Endodermal cell (in vitro differentiated cells): Measurements from ENCODE around the gene GNAS-AS1. TPM values are rescaled to one million over a fixed set of nuclear protein-coding genes. Genes with fewer than 3 reads are reported as not detected.

Source experiments
- DNase-seq: peaks from one replicate; pipeline ENCODE4 v3.0.0-alpha.2; 2017
- H3K27ac ChIP-seq: 2 replicates; pipeline ENCODE4 v1.5.1; 2013; ENCODE audit warnings: mild to moderate bottlenecking, low read depth, low read length, moderate library complexity
- H3K27me3 ChIP-seq: 2 replicates; pipeline ENCODE4 v1.6.1; 2013; ENCODE audit warnings: mild to moderate bottlenecking, low read length, moderate library complexity; ENCODE audit not compliant: insufficient read depth, control insufficient read depth, poor library complexity, severe bottlenecking
- H3K36me3 ChIP-seq: 2 replicates; pipeline ENCODE4 v1.7.0; 2013; ENCODE audit warnings: mild to moderate bottlenecking, low read length, moderate library complexity; ENCODE audit not compliant: control insufficient read depth, insufficient read depth
- H3K4me1 ChIP-seq: one replicate; pipeline ENCODE4 v1.7.0; 2013; ENCODE audit warnings: low read length; ENCODE audit not compliant: control insufficient read depth, insufficient read depth
- H3K4me3 ChIP-seq: 2 replicates; pipeline ENCODE4 v1.5.1; 2013; ENCODE audit warnings: mild to moderate bottlenecking, low read length, moderate library complexity
- H3K9ac ChIP-seq: 2 replicates; pipeline ENCODE4 v1.6.1; 2013; ENCODE audit warnings: mild to moderate bottlenecking, low read length, moderate library complexity; ENCODE audit not compliant: poor library complexity, severe bottlenecking; ENCODE audit errors: extremely low read depth
- H3K9me3 ChIP-seq: 2 replicates; pipeline ENCODE4 v1.6.1; 2013; ENCODE audit warnings: mild to moderate bottlenecking, low read length, moderate library complexity; ENCODE audit not compliant: control insufficient read depth
- H3K27ac Mint-ChIP-seq: 2 replicates; pipeline ENCODE4 v1.8.0; 2020; ENCODE audit warnings: mixed read lengths
- H3K27me3 Mint-ChIP-seq: 2 replicates; pipeline ENCODE4 v1.8.0; 2021; ENCODE audit warnings: mild to moderate bottlenecking, mixed read lengths; ENCODE audit not compliant: insufficient read depth
- H3K36me3 Mint-ChIP-seq: 2 replicates; pipeline ENCODE4 v1.8.0; 2020; ENCODE audit warnings: low read depth, mixed read lengths
- H3K4me1 Mint-ChIP-seq: 2 replicates; pipeline ENCODE4 v1.8.0; 2020; ENCODE audit warnings: mixed read lengths
- H3K4me3 Mint-ChIP-seq: 2 replicates; pipeline ENCODE4 v1.8.0; 2020; ENCODE audit warnings: mild to moderate bottlenecking, moderate library complexity, mixed read lengths
- H3K9me3 Mint-ChIP-seq: 2 replicates; pipeline ENCODE4 v1.8.0; 2020; ENCODE audit warnings: mild to moderate bottlenecking, mixed read lengths
- CTCF ChIP-seq: fragments of 200-600 bp; sonication (generic); conservative IDR thresholded peaks from 2 replicates; pipeline ENCODE4 v1.5.0; 2021; ENCODE audit warnings: antibody characterized with exemption, mild to moderate bottlenecking
- WGBS, 2 experiments: methylation state at CpG; one replicate each; pipeline versions ENCODE4 v1.1.5 to v1.1.7; 2013; ENCODE audit warnings: missing lambda C conversion rate in 2 of 2, mixed read lengths in 1 of 2; ENCODE audit not compliant: insufficient coverage in 1 of 2, insufficient read length in 1 of 2; 5-methylcytosine and 5-hydroxymethylcytosine counted together
- total RNA-seq, 2 donors: library from RNA; stranded (reverse); fragmentation: NEBNext Ultra II Directional in 1 of 2; extraction: Animal tissue kit (Norgen Biotek cat#: 25700) in 1 of 2; gene quantifications; 2 replicates in 1 of 2; 3 replicates in 1 of 2; pipeline ENCODE4 v1.2.1, GENCODE V29; 2021

The GNAS-AS1 gene
- total RNA-seq, 2 donors from 2014 or later: 9.3 to 9.7 TPM

- H3K27ac ChIP-seq: no peak overlapping the region
- H3K9me3 ChIP-seq: no peaks in the 10 kb centered on the region
- H3K4me1 ChIP-seq: no peaks in the 10 kb centered on the region
- H3K9ac ChIP-seq: no peak overlapping the region
- no peaks in the 10 kb centered on the region for H3K27me3 ChIP-seq
- no peaks in the 10 kb centered on the region for H3K27me3 Mint-ChIP-seq
- H3K27ac Mint-ChIP-seq: no peak overlapping the region
- DNase-seq: no peak
- no peak for TF ChIP-seq CTCF
- H3K4me1 Mint-ChIP-seq: peaks cover 2% of the 10 kb centered on the region
- H3K9me3 Mint-ChIP-seq: peaks cover 3% of the 10 kb centered on the region
- H3K4me3 Mint-ChIP-seq: no peak overlapping the region
- 93 to 96% methylated on average over 10 of the region's 10 CpGs for WGBS, 2 experiments
- no peak overlapping the region for H3K4me3 ChIP-seq
- H3K36me3 ChIP-seq: no peaks in the 10 kb centered on the region
- peaks cover 17% of the 10 kb centered on the region for H3K36me3 Mint-ChIP-seq
Observed at GRCh38 chr20:58816051-58816450, 34.7 kb downstream of the GNAS-AS1 start.

- no peak for TF ChIP-seq CTCF
- Mint-ChIP-seq H3K4me1 (peaks cover 2% of the 10 kb centered on the region), H3K27me3 (no peaks in the 10 kb centered on the region), H3K9me3 (no peaks in the 10 kb centered on the region), H3K36me3 (peaks cover 11% of the 10 kb centered on the region), H3K4me3 (no peak overlapping the region), H3K27ac (no peak overlapping the region)
- H3K36me3 ChIP-seq: no peaks in the 10 kb centered on the region
- H3K27ac ChIP-seq: no peak overlapping the region
- DNase-seq: no peak
- no peak overlapping the region for H3K4me3 ChIP-seq
- H3K4me1 ChIP-seq: no peaks in the 10 kb centered on the region
- H3K9me3 ChIP-seq: no peaks in the 10 kb centered on the region
- no peak overlapping the region for H3K9ac ChIP-seq
- no peaks in the 10 kb centered on the region for H3K27me3 ChIP-seq
- WGBS, 2 experiments: 85 to 95% methylated on average over 4 to 11 of the region's 11 CpGs
Observed at GRCh38 chr20:58815448-58815847, 35.3 kb downstream of the GNAS-AS1 start.

GRCh38 chr20:58813369-58813768 is 37.3 kb downstream of the GNAS-AS1 start:
- H3K9ac ChIP-seq: no peak overlapping the region
- H3K9me3 Mint-ChIP-seq: no peaks in the 10 kb centered on the region
- no peak overlapping the region for H3K27ac ChIP-seq
- H3K36me3 ChIP-seq: no peaks in the 10 kb centered on the region
- no peaks in the 10 kb centered on the region for H3K4me1 ChIP-seq
- H3K27me3 ChIP-seq: no peaks in the 10 kb centered on the region
- peaks cover 9% of the 10 kb centered on the region for H3K4me1 Mint-ChIP-seq
- H3K4me3 ChIP-seq: no peak overlapping the region
- no peak for TF ChIP-seq CTCF
- no peaks in the 10 kb centered on the region for H3K9me3 ChIP-seq
- no peak for DNase-seq
- H3K27me3 Mint-ChIP-seq: no peaks in the 10 kb centered on the region
- H3K27ac Mint-ChIP-seq: no peak overlapping the region
- WGBS, 2 experiments: 84 to 97% methylated on average over 7 to 8 of the region's 8 CpGs
- H3K36me3 Mint-ChIP-seq: peaks cover 7% of the 10 kb centered on the region
- no peak overlapping the region for H3K4me3 Mint-ChIP-seq
